WI38 (cell line): ENCODE data around the gene BEGAIN.

Source experiments
- H3K4me3 ChIP-seq: 2 replicates; pipeline ENCODE4 v1.5.1; 2011; ENCODE audit warnings: low read depth, mild to moderate bottlenecking, control low read depth, low read length
- TF ChIP-seq, protein P1 (sequence below): IDR thresholded peaks from 2 replicates; pipeline ENCODE4 v1.5.1; 2012; ENCODE audit warnings: low read depth, mild to moderate bottlenecking, control low read depth, low read length

The BEGAIN gene

DNA sequence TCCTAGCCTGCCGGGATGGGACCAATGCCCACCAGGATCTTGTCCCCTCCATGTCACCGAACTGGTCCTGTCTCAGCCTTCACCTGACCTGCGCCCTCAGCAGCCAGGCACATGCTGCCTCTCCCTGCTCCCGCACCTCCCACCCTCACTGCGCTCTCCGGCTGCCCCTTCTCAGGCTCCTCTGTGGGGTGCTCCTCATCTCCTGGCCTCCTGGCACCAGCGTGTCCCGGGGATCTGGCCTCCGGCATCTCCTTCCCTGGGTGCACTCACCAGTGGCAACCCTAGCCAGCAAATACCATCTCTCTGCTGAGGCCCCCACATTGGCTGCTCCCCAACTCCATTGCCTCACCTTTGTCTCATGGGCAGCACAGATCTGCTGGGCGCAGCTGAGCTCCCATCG is 29.0 kb downstream of the BEGAIN start:
- no peak overlapping the region for H3K4me3 ChIP-seq
- TF ChIP-seq, protein P1, sequence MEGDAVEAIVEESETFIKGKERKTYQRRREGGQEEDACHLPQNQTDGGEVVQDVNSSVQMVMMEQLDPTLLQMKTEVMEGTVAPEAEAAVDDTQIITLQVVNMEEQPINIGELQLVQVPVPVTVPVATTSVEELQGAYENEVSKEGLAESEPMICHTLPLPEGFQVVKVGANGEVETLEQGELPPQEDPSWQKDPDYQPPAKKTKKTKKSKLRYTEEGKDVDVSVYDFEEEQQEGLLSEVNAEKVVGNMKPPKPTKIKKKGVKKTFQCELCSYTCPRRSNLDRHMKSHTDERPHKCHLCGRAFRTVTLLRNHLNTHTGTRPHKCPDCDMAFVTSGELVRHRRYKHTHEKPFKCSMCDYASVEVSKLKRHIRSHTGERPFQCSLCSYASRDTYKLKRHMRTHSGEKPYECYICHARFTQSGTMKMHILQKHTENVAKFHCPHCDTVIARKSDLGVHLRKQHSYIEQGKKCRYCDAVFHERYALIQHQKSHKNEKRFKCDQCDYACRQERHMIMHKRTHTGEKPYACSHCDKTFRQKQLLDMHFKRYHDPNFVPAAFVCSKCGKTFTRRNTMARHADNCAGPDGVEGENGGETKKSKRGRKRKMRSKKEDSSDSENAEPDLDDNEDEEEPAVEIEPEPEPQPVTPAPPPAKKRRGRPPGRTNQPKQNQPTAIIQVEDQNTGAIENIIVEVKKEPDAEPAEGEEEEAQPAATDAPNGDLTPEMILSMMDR: no peak

DNA sequence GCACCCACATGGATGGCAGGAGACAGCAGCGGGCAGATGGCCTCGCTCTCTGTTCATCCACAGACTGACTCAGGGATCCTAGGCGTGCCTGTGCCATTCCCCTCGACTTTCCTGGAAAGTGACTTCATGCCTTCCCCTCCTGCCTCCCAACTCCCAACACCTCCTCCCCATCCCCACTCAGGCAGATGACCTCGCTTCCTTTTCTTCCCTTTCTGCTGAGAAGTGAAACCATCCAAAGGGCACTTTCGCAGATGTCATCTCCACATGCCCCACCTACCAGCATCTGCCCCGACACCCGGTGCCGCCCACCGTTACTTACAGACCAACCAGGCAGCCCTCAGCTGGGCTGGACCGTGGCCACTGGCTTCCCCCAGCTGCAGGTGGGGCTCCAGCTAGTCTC is 29.6 kb downstream of the BEGAIN start:
- no peak overlapping the region for H3K4me3 ChIP-seq

GRCh38 chr14:100556936-100557505 is 30.2 kb downstream of the BEGAIN start:
- TF ChIP-seq, protein P1: no peak
- no peak overlapping the region for H3K4me3 ChIP-seq

More for the DNA sequence above, 29.6 kb downstream of the BEGAIN start:
- TF ChIP-seq, protein P1: no peak

- no peak overlapping the region for H3K4me3 ChIP-seq
- TF ChIP-seq, protein P1: no peak
Measured at GRCh38 chr14:100556140-100556475, 31.1 kb downstream of the BEGAIN start.

GRCh38 chr14:100555436-100556139 is 31.6 kb downstream of the BEGAIN start:
- TF ChIP-seq, protein P1: no peak
- no peak overlapping the region for H3K4me3 ChIP-seq

GRCh38 chr14:100554696-100555320 is 32.4 kb downstream of the BEGAIN start:
- TF ChIP-seq, protein P1: no peak
- no peak overlapping the region for H3K4me3 ChIP-seq

GRCh38 chr14:100554082-100554677 is 33.0 kb downstream of the BEGAIN start:
- H3K4me3 ChIP-seq: no peak overlapping the region
- TF ChIP-seq, protein P1: no peak
